GM18519 (cell line): ENCODE data around the gene RTN4R.

Experiments
- ATAC-seq: cut with Tn5 transposase; IDR thresholded peaks from one replicate; pipeline ENCODE4 v1.9.1; 2021; ENCODE audit warnings: mild to moderate bottlenecking, moderate library complexity; ENCODE audit not compliant: unreplicated experiment, low FRiP score

Gene RTN4R

GRCh38 chr22:20259327-20259688 lies 8.8 kb downstream of the RTN4R start:
- ATAC-seq, result no peak

- ATAC-seq, result no peak
Measured at GRCh38 chr22:20258584-20259326, 9.4 kb downstream of the RTN4R start.

GRCh38 chr22:20258021-20258299 lies 10.2 kb downstream of the RTN4R start:
- no peak for ATAC-seq

- no peak for ATAC-seq
Measured at GRCh38 chr22:20257212-20258020, 10.7 kb downstream of the RTN4R start.

DNA sequence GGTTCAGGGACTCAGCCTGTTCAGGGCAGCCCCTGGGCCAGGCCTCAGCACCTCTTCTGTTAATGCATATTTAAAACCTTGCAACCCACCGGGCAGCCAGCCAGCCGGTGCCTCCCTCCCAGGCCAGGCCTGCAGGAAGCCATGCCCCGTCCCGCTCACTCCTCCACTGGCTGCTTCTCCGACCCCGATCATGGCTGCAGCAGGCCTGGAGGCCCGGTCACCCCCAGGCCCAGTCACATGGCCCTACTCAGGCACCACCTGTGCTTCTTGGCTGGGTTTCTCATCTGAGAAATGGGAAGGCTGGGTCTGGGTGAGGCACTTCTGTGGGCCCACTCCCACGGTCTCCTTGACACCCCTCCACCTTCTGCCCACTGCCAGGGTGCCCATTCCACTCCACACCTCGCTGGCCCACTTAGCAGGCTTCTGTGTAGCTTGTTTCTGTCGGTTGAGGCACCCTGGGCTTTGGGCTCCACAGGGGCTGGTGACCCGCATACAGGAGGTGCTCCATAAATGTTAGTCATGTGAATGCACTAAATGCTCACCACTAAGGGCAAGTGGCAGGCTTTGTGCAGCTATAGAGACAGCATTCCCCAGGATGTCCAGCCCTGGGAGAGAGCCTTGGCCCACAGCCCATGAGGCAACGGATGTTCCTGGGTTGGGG lies 11.4 kb downstream of the RTN4R start:
- no peak for ATAC-seq

GRCh38 chr22:20256027-20256426 lies 12.1 kb downstream of the RTN4R start:
- ATAC-seq, result no peak

GRCh38 chr22:20254975-20255946 lies 12.9 kb downstream of the RTN4R start:
- ATAC-seq, result no peak

GRCh38 chr22:20253161-20253560 lies 15.0 kb downstream of the RTN4R start:
- no peak for ATAC-seq

DNA sequence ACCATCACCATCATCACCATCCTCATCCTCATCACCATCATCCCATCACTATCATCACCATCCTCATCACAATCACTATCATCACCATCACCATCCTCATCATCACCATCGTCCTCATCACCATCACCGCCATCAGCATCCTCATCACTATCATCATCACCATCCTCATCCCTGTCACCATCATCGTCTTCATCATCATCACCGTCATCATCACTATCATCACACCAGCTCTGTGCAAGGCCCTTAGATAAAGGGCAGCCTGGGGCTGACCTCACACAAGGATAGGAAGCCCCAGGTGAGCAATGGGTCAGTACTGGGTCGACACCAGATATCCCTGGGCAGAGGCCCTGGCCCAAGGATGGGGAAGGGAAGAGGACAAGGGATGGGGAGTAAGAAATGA lies 16.1 kb downstream of the RTN4R start:
- ATAC-seq, result no peak

DNA sequence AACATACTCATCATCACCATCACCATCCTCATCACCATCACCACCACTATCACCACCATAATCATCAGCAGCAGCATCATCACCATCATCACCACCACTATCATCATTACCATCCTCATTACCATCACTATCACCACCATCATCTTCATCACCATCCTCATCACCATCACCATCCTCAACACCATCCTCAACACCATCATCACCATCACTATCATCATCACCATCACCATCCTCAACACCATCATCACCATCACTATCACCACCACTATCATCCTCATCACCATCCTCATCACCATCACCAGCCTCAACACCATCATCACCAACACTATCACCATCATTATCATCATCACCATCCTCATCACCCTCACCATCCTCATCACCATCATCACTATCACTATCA lies 16.6 kb downstream of the RTN4R start:
- ATAC-seq, result no peak

- no peak for ATAC-seq
Measured at GRCh38 chr22:20249797-20250354, 18.2 kb downstream of the RTN4R start.

- no peak for ATAC-seq
Measured at GRCh38 chr22:20248461-20248978, 19.6 kb downstream of the RTN4R start.

DNA sequence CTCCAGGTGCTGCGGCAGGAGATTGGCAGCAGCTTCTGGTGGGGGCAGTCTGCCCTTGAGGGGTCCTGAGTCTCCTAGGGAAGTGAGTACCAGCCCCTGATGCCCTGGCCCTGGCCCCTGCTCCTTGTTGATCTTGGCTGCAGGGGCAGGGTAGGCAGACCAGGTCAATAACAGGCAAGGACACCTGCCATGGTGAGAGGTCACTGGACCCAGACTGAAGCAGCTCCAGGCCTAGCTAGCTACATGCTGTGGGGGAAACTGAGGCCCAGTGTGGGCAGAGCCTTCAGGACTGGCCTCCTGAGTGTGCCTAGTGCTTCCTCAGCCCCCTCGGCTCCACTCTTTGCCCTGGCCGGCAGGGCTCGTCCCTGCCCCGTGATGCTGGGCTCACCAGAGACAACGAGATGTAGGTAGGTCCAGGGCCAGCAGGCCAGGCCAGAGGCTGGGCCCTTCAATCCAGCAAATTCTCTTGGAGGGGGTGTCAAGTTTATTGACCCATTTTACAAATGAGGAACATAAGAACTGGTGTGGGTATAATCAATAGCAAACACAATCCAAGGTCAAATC lies 20.4 kb downstream of the RTN4R start:
- ATAC-seq, result no peak

DNA sequence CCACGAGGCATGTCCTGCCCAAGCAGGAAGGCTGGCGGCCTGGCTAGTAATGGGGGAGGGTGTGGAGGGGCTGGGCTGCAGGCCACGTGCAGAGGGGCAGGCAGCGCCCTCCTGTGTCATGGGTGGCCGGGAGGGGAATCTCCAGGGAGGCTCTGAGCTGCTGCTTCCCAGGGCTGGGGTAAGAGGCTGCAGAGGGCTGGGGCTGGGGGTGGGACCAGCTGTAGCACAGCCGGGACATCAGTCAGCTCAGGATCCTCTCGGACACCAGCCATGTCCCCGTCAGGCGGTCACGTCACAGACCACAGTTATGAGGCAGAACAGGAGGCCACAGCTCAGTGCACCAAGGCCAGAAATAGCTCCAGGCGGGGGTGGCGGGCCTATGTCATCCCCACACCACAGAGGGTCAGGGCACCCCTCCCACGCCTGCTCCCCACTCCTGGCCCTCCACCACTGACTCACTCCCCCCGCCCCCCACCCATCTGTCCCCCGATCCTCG lies 21.1 kb downstream of the RTN4R start:
- no peak for ATAC-seq

DNA sequence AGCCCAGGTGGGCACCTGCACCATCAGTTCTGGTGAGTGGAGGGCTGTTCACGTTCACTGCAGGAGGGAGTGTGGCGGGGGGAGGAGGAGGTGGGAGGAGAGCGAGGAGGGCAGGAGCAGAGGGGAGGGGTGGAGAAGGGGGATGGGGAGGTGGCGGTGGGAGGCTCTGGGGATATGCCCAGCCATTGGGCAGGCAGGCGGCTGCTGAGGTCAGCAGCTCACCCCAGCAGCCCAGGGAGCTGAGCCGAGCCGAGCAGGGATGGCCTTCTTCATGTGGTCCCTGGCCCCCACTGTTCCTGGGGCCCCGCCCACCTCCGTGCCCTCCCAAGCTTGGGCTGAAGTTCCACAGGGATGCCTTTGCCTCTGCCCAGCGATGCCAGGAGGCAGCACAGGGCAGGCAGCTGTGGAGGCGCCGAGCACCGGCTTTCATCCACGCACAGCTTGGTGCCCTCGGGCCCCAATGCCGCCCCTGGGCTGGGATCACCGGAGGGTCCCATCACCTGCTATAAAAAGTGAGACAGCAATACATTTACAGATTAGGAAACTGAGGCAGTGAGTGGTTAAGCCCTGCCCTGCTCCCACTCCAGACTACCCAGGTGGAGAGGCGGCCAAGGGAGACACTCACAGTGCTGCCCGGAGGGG lies 21.6 kb downstream of the RTN4R start:
- no peak for ATAC-seq

GRCh38 chr22:20245577-20246367 lies 22.3 kb downstream of the RTN4R start:
- no peak for ATAC-seq

- ATAC-seq, result no peak
Measured at GRCh38 chr22:20244691-20245576, 23.2 kb downstream of the RTN4R start.
